H1 (cell line): ENCODE measurements around the gene RNASE4. TPM values are rescaled to one million over a fixed set of nuclear protein-coding genes. Genes with fewer than 3 reads are reported as not detected.

Experiments used
- CTCF ChIA-PET: fragments of 300-600 bp; sonication (Branson Sonifier 250); formaldehyde crosslinking; loops from one replicate; lab custom pipeline; 2021; ENCODE audit not compliant: partially characterized antibody; lab: Charles Lee
- POLR2A ChIA-PET: fragments of 300-600 bp; sonication (Branson Sonifier 250); formaldehyde crosslinking; loops from one replicate; lab custom pipeline; 2021; ENCODE audit warnings: inconsistent platforms; ENCODE audit not compliant: partially characterized antibody; lab: Charles Lee
- DNase-seq, 2 experiments: peaks; one replicate each; pipeline versions ENCODE4 v3.0.0 to v3.0.0-alpha.2; 2010 to 2022; ENCODE audit warnings: low spot score in 2 of 2, low read depth in 1 of 2, mixed read lengths in 1 of 2
- FAIRE-seq: peaks from 2 replicates; lab custom pipeline; 2011; peaks lifted over from hg19 to GRCh38; lab: Jason Lieb, UNC
- H2AFZ ChIP-seq: 2 replicates; pipeline ENCODE4 v1.8.1; 2012; ENCODE audit warnings: low read length, inconsistent platforms
- H2AK5ac ChIP-seq: 2 replicates; pipeline ENCODE4 v1.6.1; 2013; ENCODE audit warnings: low read depth, low read length
- H2BK120ac ChIP-seq: replicated peaks from 2 replicates; pipeline ENCODE3; 2013; ENCODE audit warnings: low read depth, low read length, inconsistent platforms
- H2BK12ac ChIP-seq: 2 replicates; pipeline ENCODE4 v1.6.1; 2013; ENCODE audit warnings: low read depth, low read length
- H2BK15ac ChIP-seq: 2 replicates; pipeline ENCODE4 v1.6.1; 2013; ENCODE audit warnings: low read length
- H2BK20ac ChIP-seq: 2 replicates; pipeline ENCODE4 v1.6.1; 2013; ENCODE audit warnings: low read length
- H2BK5ac ChIP-seq: 2 replicates; pipeline ENCODE4 v1.6.1; 2013; ENCODE audit warnings: low read depth, low read length
- H3K14ac ChIP-seq: 2 replicates; pipeline ENCODE4 v1.6.1; 2013; ENCODE audit warnings: inconsistent platforms; ENCODE audit not compliant: insufficient read length
- H3K18ac ChIP-seq: 2 replicates; pipeline ENCODE4 v1.6.1; 2013; ENCODE audit warnings: low read length; ENCODE audit errors: extremely low read depth
- H3K23ac ChIP-seq: 2 replicates; pipeline ENCODE4 v1.6.1; 2013; ENCODE audit warnings: inconsistent platforms; ENCODE audit not compliant: insufficient read length
- H3K23me2 ChIP-seq: 2 replicates; pipeline ENCODE4 v1.6.1; 2013; ENCODE audit warnings: low read depth, low read length
- H3K27ac ChIP-seq: 2 replicates; pipeline ENCODE4 v1.6.1; 2011; ENCODE audit warnings: low read depth, low read length, inconsistent platforms
- H3K27me3 ChIP-seq, 4 experiments: replicated peaks in 1 of 4; 1 replicate in 1 of 4; 2 replicates in 3 of 4; pipeline versions ENCODE4 v1.6.1 to v1.8.1; 2011 to 2013; ENCODE audit warnings: low read length in 3 of 4, mild to moderate bottlenecking in 3 of 4, inconsistent platforms in 2 of 4, mixed read lengths in 2 of 4, moderate library complexity in 1 of 4; ENCODE audit not compliant: control insufficient read depth in 3 of 4, insufficient read depth in 3 of 4; ENCODE audit errors: extremely low read depth in 1 of 4
- H3K36me3 ChIP-seq, 4 experiments: 2 replicates each; pipeline versions ENCODE4 v1.6.1 to v1.8.1; 2011 to 2013; ENCODE audit warnings: mild to moderate bottlenecking in 4 of 4, low read length in 3 of 4, moderate library complexity in 2 of 4, control low read depth in 1 of 4, inconsistent platforms in 1 of 4; ENCODE audit not compliant: insufficient read depth in 4 of 4, control insufficient read depth in 2 of 4
- H3K4ac ChIP-seq: replicated peaks from 2 replicates; pipeline ENCODE3; 2013; ENCODE audit warnings: low read length, low read depth, mixed read lengths, inconsistent platforms; ENCODE audit not compliant: insufficient read length
- H3K4me1 ChIP-seq, 4 experiments: replicated peaks in 1 of 4; 1 replicate in 1 of 4; 2 replicates in 3 of 4; pipeline versions ENCODE4 v1.6.1 to v1.8.1; 2011 to 2013; ENCODE audit warnings: low read length in 3 of 4, inconsistent platforms in 2 of 4, mixed read lengths in 1 of 4; ENCODE audit not compliant: insufficient read depth in 4 of 4, control insufficient read depth in 3 of 4
- H3K4me2 ChIP-seq, 2 experiments: 2 replicates each; pipeline versions ENCODE4 v1.6.1 to v1.8.1; 2011 to 2013; ENCODE audit warnings: low read depth in 2 of 2, low read length in 2 of 2, control low read depth in 1 of 2, inconsistent platforms in 1 of 2, mild to moderate bottlenecking in 1 of 2; ENCODE audit not compliant: insufficient read depth in 1 of 2
- H3K4me3 ChIP-seq, 4 experiments: fragments of 200-600, 300-600 bp in 1 of 4; sonication (generic), shearing (Covaris generic), sonication (Bioruptor Twin) in 1 of 4; 2 replicates each; pipeline versions ENCODE4 v1.5.1 to v1.8.1; 2011 to 2016; ENCODE audit warnings: low read length in 4 of 4, low read depth in 3 of 4, control low read depth in 2 of 4, inconsistent platforms in 2 of 4, mild to moderate bottlenecking in 2 of 4, mixed read lengths in 1 of 4, moderate library complexity in 1 of 4; ENCODE audit not compliant: insufficient read depth in 2 of 4; ENCODE audit errors: extremely low read depth in 1 of 4
- H3K56ac ChIP-seq: replicated peaks from 2 replicates; pipeline ENCODE3; 2013; ENCODE audit warnings: low read depth, mild to moderate bottlenecking, mixed read lengths, low read length, inconsistent platforms; ENCODE audit not compliant: insufficient read length
- H3K79me1 ChIP-seq: 2 replicates; pipeline ENCODE4 v1.6.1; 2013; ENCODE audit warnings: low read depth, low read length, control low read depth
- H3K79me2 ChIP-seq, 2 experiments: 2 replicates each; pipeline versions ENCODE4 v1.6.1 to v1.8.1; 2012 to 2013; ENCODE audit warnings: low read length in 2 of 2, mild to moderate bottlenecking in 2 of 2, inconsistent platforms in 1 of 2; ENCODE audit not compliant: insufficient read depth in 2 of 2, control insufficient read depth in 1 of 2
- H3K9ac ChIP-seq, 4 experiments: replicated peaks in 1 of 4; 1 replicate in 1 of 4; 2 replicates in 3 of 4; pipeline versions ENCODE4 v1.6.1 to v1.8.1; 2011 to 2013; ENCODE audit warnings: low read depth in 3 of 4, low read length in 3 of 4, control low read depth in 2 of 4, mild to moderate bottlenecking in 2 of 4, moderate library complexity in 2 of 4, inconsistent platforms in 1 of 4; ENCODE audit errors: extremely low read depth in 1 of 4
- H3K9me3 ChIP-seq, 2 experiments: 2 replicates each; pipeline versions ENCODE4 v1.6.1 to v1.8.1; 2012 to 2013; ENCODE audit warnings: mild to moderate bottlenecking in 2 of 2, moderate library complexity in 2 of 2, control low read depth in 1 of 2, inconsistent platforms in 1 of 2, low read depth in 1 of 2, low read length in 1 of 2, mixed read lengths in 1 of 2; ENCODE audit not compliant: insufficient read depth in 2 of 2
- H4K20me1 ChIP-seq, 2 experiments: replicated peaks in 1 of 2; 2 replicates each; pipeline versions ENCODE3 to v1.8.1; 2011 to 2013; ENCODE audit warnings: inconsistent platforms in 2 of 2, low read length in 2 of 2, mild to moderate bottlenecking in 1 of 2; ENCODE audit not compliant: insufficient read depth in 2 of 2, control insufficient read depth in 1 of 2
- H4K5ac ChIP-seq: 2 replicates; pipeline ENCODE4 v1.6.1; 2013; ENCODE audit warnings: low read length, low read depth, mixed read lengths, inconsistent platforms; ENCODE audit not compliant: insufficient read length
- H4K8ac ChIP-seq: 2 replicates; pipeline ENCODE4 v1.8.0; 2013; ENCODE audit warnings: mild to moderate bottlenecking, moderate library complexity, low read length, inconsistent platforms; ENCODE audit not compliant: insufficient read depth; ENCODE audit errors: extremely low read depth
- H4K91ac ChIP-seq: replicated peaks from 2 replicates; pipeline ENCODE3; 2013; ENCODE audit warnings: low read length, mixed read lengths, inconsistent platforms; ENCODE audit not compliant: insufficient read length
- BACH1 ChIP-seq: IDR thresholded peaks from 2 replicates; pipeline ENCODE4 v1.6.1; 2012; ENCODE audit warnings: low read length, improper control_type of control experiment
- BCL11A ChIP-seq, 2 experiments: IDR thresholded peaks; one replicate each; pipeline ENCODE4 v1.6.1; 2011; ENCODE audit warnings: low read depth in 2 of 2, low read length in 2 of 2, mild to moderate bottlenecking in 2 of 2
- CBX8 ChIP-seq: fragments of 300-800, 300-1000 bp; sonication (generic); IDR thresholded peaks from 2 replicates; pipeline ENCODE4 v1.7.1; 2016; ENCODE audit warnings: low read depth, low read length, borderline replicate concordance
- CEBPB ChIP-seq: IDR thresholded peaks from 2 replicates; pipeline ENCODE4 v1.6.1; 2012; ENCODE audit warnings: low read depth, low read length
- GABPA ChIP-seq: IDR thresholded peaks from 2 replicates; pipeline ENCODE4 v1.6.1; 2011; ENCODE audit warnings: mild to moderate bottlenecking, low read length, moderate library complexity, borderline replicate concordance; ENCODE audit not compliant: insufficient read depth
- RAD21 ChIP-seq, 2 experiments: IDR thresholded peaks in 1 of 2; conservative IDR thresholded peaks in 1 of 2; 2 replicates each; pipeline ENCODE4 v1.6.1; 2011; ENCODE audit warnings: low read depth in 2 of 2, low read length in 2 of 2, improper control_type of control experiment in 1 of 2, inconsistent platforms in 1 of 2, mild to moderate bottlenecking in 1 of 2, moderate library complexity in 1 of 2
- SAP30 ChIP-seq: fragments of 300-600 bp; sonication (generic); IDR thresholded peaks from 2 replicates; pipeline ENCODE4 v1.7.1; 2012; ENCODE audit warnings: low read length, moderate library complexity, mild to moderate bottlenecking, inconsistent platforms; ENCODE audit not compliant: insufficient read depth, insufficient replicate concordance
- SIN3A ChIP-seq, 2 experiments: IDR thresholded peaks in 1 of 2; conservative IDR thresholded peaks in 1 of 2; 2 replicates each; pipeline ENCODE4 v1.6.1; 2011 to 2012; ENCODE audit warnings: low read length in 2 of 2, improper control_type of control experiment in 1 of 2, low read depth in 1 of 2, mild to moderate bottlenecking in 1 of 2
- TCF12 ChIP-seq: IDR thresholded peaks from 2 replicates; pipeline ENCODE4 v1.6.1; 2011; ENCODE audit warnings: low read depth, mild to moderate bottlenecking, low read length
- WGBS, 2 experiments: shearing (Covaris generic) in 1 of 2; methylation state at CpG; one replicate each; pipeline versions ENCODE4 v1.1.6 to v1.1.7; 2013 to 2015; ENCODE audit warnings: low lambda C conversion rate in 2 of 2, mixed read lengths in 2 of 2, inconsistent platforms in 1 of 2, low coverage in 1 of 2, missing lambda C conversion rate in 1 of 2; ENCODE audit not compliant: insufficient replicate concordance in 2 of 2, insufficient coverage in 1 of 2, insufficient read length in 1 of 2; ENCODE audit errors: extremely low coverage in 1 of 2, missing lambda C conversion rate in 1 of 2; 5-methylcytosine and 5-hydroxymethylcytosine counted together
- polyA plus RNA-seq, 7 experiments: library from polyadenylated mRNA; depleted of rRNA in 3 of 7; stranded (reverse) in 5 of 7; unstranded in 2 of 7; fragments of >200 nt in 5 of 7; fragments of 200-250 nt in 2 of 7; gene quantifications; 1 replicate in 5 of 7; 2 replicates in 1 of 7; 4 replicates in 1 of 7; pipeline versions ENCODE4 v1.2.1 to v1.2.3, GENCODE V29; 2011 to 2013; ENCODE audit warnings: missing spikeins in 2 of 7, mixed read lengths in 2 of 7
- total RNA-seq: library from RNA; stranded (reverse); fragmentation: NEBNext Ultra II Directional; extraction: Animal tissue kit (Norgen Biotek cat#: 25700); gene quantifications from 2 replicates; pipeline ENCODE4 v1.2.1, GENCODE V29; 2021
- TF ChIP-seq, protein P1 (sequence below): IDR thresholded peaks from 2 replicates; pipeline ENCODE4 v1.6.1; 2012; ENCODE audit warnings: inconsistent platforms
- TF ChIP-seq, protein P2 (sequence below), 3 experiments: IDR thresholded peaks; 1 replicate in 2 of 3; 2 replicates in 1 of 3; pipeline versions ENCODE4 v1.5.1 to v1.6.1; 2011; ENCODE audit warnings: low read length in 3 of 3, mild to moderate bottlenecking in 3 of 3, inconsistent platforms in 2 of 3, low read depth in 1 of 3, moderate library complexity in 1 of 3; ENCODE audit not compliant: insufficient read depth in 1 of 3; ENCODE audit errors: control extremely low read depth in 1 of 3

Gene RNASE4
- total and polyA plus RNA-seq, 2 of the 8 experiments (the other 6 are each of a cell fraction or from before 2014, with no cell fraction given), result 0.61 to 3.5 TPM

DNA sequence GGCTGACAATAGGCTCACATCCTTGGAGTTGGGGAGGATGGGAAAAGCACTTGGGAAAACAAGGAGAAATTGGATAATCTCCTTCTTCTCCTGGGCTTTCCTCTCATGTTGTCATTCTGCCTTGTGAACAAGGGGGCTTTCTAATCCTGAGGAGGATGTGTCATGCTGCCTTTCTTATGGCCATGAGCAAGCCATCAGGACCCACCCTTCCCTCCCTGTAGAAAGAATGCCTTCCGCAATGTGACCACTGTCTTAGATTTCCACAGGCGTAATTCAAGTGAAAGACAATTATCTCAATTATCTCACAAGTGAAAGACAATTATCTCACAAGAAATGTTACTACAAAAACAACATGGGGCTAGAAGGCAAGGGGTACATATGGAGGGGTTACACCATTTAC is 39.8 kb upstream of the RNASE4 start:
- no peak overlapping the region for H2BK5ac ChIP-seq
- H4K8ac ChIP-seq, result no peak overlapping the region
- H3K4me3 ChIP-seq, result no peak overlapping the region
- CTCF ChIA-PET, result interaction anchor here (1.0 to 3.9 kb wide), 4 partner anchors 11 to 229 kb away, joined by 4 to 12 read pairs (median 7); no protein-coding TSS in a partner anchor
- no peak overlapping the region for H3K4me2 ChIP-seq
- H3K36me3 ChIP-seq, result no peaks in the 10 kb centered on the region
- no peak overlapping the region for H2BK12ac ChIP-seq
- no peak overlapping the region for H4K5ac ChIP-seq
- H3K4me1 ChIP-seq, result no peaks in the 10 kb centered on the region
- no peaks in the 10 kb centered on the region for H4K20me1 ChIP-seq
- DNase-seq (no peak), FAIRE-seq (no peak)
- no peak overlapping the region for H2AFZ ChIP-seq
- H3K27me3 ChIP-seq, result no peaks in the 10 kb centered on the region
- WGBS, 2 experiments, result 87% methylated on average over 2 of the region's 2 CpGs; no CpG with 5 or more reads in 1 of the 2 experiments
- H3K9me3 ChIP-seq, result no peaks in the 10 kb centered on the region
- no peak overlapping the region for H3K14ac ChIP-seq
- H4K91ac ChIP-seq, result no peak overlapping the region
- no peak overlapping the region for H3K18ac ChIP-seq
- no peaks in the 10 kb centered on the region for H3K79me2 ChIP-seq
- no peak overlapping the region for H3K27ac ChIP-seq
- H3K23me2 ChIP-seq, result no peaks in the 10 kb centered on the region
- H2BK120ac ChIP-seq, result no peak overlapping the region
- POLR2A ChIA-PET, result no interaction called here
- H3K23ac ChIP-seq, result no peak overlapping the region
- no peak overlapping the region for H2BK15ac ChIP-seq
- H3K9ac ChIP-seq, result no peak overlapping the region
- H2AK5ac ChIP-seq, result no peak overlapping the region
- H3K56ac ChIP-seq, result no peak overlapping the region
- no peaks in the 10 kb centered on the region for H3K79me1 ChIP-seq
- H2BK20ac ChIP-seq, result no peak overlapping the region
- H3K4ac ChIP-seq, result no peak overlapping the region
- TF ChIP-seq, protein P1, sequence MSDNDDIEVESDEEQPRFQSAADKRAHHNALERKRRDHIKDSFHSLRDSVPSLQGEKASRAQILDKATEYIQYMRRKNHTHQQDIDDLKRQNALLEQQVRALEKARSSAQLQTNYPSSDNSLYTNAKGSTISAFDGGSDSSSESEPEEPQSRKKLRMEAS, result no peak
- TF ChIP-seq, protein P2, sequence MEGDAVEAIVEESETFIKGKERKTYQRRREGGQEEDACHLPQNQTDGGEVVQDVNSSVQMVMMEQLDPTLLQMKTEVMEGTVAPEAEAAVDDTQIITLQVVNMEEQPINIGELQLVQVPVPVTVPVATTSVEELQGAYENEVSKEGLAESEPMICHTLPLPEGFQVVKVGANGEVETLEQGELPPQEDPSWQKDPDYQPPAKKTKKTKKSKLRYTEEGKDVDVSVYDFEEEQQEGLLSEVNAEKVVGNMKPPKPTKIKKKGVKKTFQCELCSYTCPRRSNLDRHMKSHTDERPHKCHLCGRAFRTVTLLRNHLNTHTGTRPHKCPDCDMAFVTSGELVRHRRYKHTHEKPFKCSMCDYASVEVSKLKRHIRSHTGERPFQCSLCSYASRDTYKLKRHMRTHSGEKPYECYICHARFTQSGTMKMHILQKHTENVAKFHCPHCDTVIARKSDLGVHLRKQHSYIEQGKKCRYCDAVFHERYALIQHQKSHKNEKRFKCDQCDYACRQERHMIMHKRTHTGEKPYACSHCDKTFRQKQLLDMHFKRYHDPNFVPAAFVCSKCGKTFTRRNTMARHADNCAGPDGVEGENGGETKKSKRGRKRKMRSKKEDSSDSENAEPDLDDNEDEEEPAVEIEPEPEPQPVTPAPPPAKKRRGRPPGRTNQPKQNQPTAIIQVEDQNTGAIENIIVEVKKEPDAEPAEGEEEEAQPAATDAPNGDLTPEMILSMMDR (IDR thresholded peaks at IDR 0.05; ENCODE audit: control extremely low read depth in 1 of 3, insufficient read depth in 1 of 3, low read depth in 1 of 3, low read length in 3 of 3), result no peak
- TF ChIP-seq RAD21 (IDR thresholded peaks at IDR 0.05 in 1 of 2, conservative IDR thresholded peaks at IDR 0.05 in 1 of 2; ENCODE audit: low read depth in 2 of 2, low read length in 2 of 2) (no peak), GABPA (no peak), CBX8 (no peak), BCL11A (IDR thresholded peaks at IDR 0.05; ENCODE audit: low read depth in 2 of 2, low read length in 2 of 2) (no peak), SAP30 (no peak), CEBPB (no peak), BACH1 (no peak), SIN3A (conservative IDR thresholded peaks at IDR 0.05 in 1 of 2, IDR thresholded peaks at IDR 0.05 in 1 of 2; ENCODE audit: low read depth in 1 of 2, low read length in 2 of 2) (no peak), TCF12 (no peak)
